Ramos (cell line): ENCODE data around the gene NMNAT2.

Source experiments
- in situ Hi-C: fragments of 300-500 bp; cut with MboI; formaldehyde crosslinking; loops from one replicate; pipeline ENCODE4 v1.14.3; 2022; ENCODE audit warnings: low sequenced_read_pairs; ENCODE audit not compliant: unreplicated experiment

Gene NMNAT2

DNA sequence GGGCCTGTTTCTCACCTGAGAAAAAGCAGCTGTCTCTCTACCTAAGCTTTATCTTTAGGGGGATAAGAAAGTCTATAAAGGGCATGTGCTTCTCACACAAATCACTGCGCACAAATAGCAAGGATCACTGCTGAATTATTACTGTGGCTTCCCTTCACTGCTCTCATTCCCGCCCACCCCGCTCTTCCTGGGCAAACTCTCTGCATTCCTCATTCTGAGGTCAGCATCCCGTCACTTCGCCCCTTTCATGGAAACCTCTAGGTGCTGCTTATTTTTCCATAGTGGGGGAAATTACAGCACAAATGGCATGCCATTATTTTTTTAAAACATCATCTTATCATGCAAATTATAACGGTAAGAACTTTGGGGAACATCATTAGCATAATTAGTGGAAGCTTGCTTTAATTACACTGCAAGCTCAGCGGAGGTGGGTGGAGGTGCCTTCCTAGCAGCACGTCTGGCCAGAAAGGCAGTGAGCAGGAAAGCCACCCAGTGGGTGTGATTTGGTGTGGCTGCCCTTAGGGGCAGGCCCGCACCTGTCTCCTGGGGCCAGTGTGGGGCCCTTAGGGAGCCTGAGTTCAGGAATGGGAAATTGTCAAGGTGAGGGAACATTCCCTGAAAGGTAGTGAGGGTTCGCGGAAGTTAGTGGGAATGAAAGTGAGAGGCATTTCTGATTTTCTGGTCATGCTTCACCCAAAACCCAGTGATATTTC is 126.2 kb downstream of the NMNAT2 start:
- in situ Hi-C loops, result loop anchor here (25.0 kb wide), 1 partner anchor 620 kb away; no protein-coding TSS in a partner anchor

GRCh38 chr1:183291216-183291762 is 126.9 kb downstream of the NMNAT2 start:
- in situ Hi-C loops, result loop anchor here (25.0 kb wide), 1 partner anchor 621 kb away; no protein-coding TSS in a partner anchor

DNA sequence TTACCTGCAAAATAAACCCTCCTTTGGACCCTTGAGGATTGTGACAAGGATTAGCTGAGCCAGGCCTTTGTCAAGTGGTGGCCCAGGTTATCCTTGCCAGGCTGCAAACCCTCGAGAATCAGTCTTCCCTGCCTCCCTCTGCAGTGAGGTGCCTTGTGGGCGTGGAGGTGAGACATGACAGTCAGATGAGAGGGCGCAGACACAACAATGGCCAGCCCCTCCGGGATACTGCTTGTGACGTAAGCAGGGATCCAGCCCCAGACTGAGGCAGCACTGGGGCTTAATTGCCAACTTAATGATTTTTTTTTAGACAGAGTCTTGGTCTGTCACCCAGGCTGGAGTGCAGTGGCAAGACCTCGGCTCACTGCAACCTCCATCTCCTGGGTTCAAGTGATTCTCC is 127.6 kb downstream of the NMNAT2 start:
- in situ Hi-C loops, result loop anchor here (25.0 kb wide), 1 partner anchor 622 kb away; no protein-coding TSS in a partner anchor

DNA sequence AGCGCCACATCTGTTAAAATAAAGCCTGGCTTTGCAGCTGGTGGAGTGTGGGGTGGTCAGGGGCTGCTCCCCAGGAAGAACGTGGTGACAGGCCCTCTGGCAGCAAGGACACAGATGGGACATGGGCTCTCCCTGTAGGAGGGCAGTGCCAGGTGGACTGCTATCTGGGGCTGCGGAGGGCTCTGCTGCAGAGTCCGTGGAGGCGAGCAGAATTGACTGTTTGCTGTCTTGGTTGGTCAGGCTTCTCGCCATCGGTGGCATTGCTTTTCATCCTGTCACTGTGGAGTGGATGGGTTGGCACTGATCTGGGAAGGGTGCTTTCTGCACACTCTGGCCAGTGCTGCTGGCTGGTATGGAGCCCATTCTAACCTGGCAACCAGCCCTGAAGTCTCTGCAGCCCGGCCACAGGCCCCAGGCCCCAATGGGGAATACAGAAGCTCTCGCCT is 129.1 kb downstream of the NMNAT2 start:
- in situ Hi-C loops, result loop anchor here (10.0 to 25.0 kb wide), 2 partner anchors 396 to 623 kb away; no protein-coding TSS in a partner anchor

- in situ Hi-C loops, result loop anchor here (10.0 to 25.0 kb wide), 2 partner anchors 396 to 624 kb away; no protein-coding TSS in a partner anchor
These were observed 129.6 kb downstream of the NMNAT2 start for GRCh38 chr1:183288583-183288982.

GRCh38 chr1:183287191-183287675 is 130.9 kb downstream of the NMNAT2 start:
- in situ Hi-C loops, result loop anchor here (10.0 to 25.0 kb wide), 2 partner anchors 398 to 625 kb away; no protein-coding TSS in a partner anchor

- in situ Hi-C loops, result loop anchor here (10.0 to 25.0 kb wide), 2 partner anchors 399 to 627 kb away; no protein-coding TSS in a partner anchor
These were observed 132.4 kb downstream of the NMNAT2 start for GRCh38 chr1:183285746-183286145.

- in situ Hi-C loops, result loop anchor here (10.0 to 25.0 kb wide), 2 partner anchors 400 to 627 kb away; no protein-coding TSS in a partner anchor
These were observed 132.9 kb downstream of the NMNAT2 start for GRCh38 chr1:183285256-183285655.

- in situ Hi-C loops, result loop anchor here (5.0 to 25.0 kb wide), 3 partner anchors 338 to 628 kb away; no protein-coding TSS in a partner anchor
These were observed 134.1 kb downstream of the NMNAT2 start for GRCh38 chr1:183284086-183284485.

DNA sequence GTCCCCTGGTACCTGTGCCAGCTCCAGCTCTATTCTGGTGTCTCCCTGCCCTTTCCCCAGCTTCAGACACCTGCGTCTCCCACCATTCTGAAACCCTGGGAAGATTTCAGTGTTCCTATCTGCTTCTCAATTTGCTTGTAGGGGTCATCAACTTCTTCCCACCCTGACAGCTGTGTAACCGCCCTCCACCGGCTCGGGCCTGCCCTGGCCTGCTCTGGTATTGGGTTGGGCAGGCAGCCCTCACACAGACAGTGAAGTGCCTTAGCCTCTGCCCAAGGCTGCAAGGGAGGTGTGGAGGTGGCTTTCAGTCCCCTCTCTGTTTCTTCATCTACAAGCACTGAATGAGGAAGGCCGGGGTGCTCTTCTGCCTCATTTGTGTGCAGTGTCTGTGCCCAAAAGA is 134.9 kb downstream of the NMNAT2 start:
- in situ Hi-C loops, result loop anchor here (5.0 to 25.0 kb wide), 3 partner anchors 339 to 629 kb away; no protein-coding TSS in a partner anchor

GRCh38 chr1:183282101-183282855 is 135.9 kb downstream of the NMNAT2 start:
- in situ Hi-C loops, result loop anchor here (5.0 to 25.0 kb wide), 3 partner anchors 340 to 630 kb away; no protein-coding TSS in a partner anchor

- in situ Hi-C loops, result loop anchor here (5.0 to 25.0 kb wide), 3 partner anchors 341 to 631 kb away; no protein-coding TSS in a partner anchor
These were observed 136.6 kb downstream of the NMNAT2 start for GRCh38 chr1:183281553-183282091.

GRCh38 chr1:183281039-183281438 is 137.1 kb downstream of the NMNAT2 start:
- in situ Hi-C loops, result loop anchor here (5.0 to 25.0 kb wide), 3 partner anchors 341 to 631 kb away; no protein-coding TSS in a partner anchor

DNA sequence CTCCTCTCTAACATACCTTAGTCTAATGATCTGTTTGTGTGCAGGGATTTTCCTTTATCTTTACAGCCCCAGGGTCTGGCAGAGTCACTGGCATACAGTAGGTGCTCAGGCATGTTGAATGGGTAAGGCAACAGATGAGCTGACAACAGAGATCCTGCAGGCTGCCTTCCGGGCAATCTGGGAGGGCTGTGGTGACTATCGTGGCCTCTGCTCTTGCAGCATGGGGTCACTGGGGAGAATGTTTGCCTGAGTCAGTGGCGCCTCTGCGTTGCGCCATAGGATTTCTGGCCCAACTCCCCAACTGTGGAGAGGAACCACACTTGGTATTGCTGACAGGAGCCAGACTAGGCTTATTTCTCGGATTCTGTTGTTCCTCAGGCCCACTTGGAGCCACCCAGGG is 138.3 kb downstream of the NMNAT2 start:
- in situ Hi-C loops, result loop anchor here (5.0 to 25.0 kb wide), 3 partner anchors 342 to 632 kb away; no protein-coding TSS in a partner anchor

DNA sequence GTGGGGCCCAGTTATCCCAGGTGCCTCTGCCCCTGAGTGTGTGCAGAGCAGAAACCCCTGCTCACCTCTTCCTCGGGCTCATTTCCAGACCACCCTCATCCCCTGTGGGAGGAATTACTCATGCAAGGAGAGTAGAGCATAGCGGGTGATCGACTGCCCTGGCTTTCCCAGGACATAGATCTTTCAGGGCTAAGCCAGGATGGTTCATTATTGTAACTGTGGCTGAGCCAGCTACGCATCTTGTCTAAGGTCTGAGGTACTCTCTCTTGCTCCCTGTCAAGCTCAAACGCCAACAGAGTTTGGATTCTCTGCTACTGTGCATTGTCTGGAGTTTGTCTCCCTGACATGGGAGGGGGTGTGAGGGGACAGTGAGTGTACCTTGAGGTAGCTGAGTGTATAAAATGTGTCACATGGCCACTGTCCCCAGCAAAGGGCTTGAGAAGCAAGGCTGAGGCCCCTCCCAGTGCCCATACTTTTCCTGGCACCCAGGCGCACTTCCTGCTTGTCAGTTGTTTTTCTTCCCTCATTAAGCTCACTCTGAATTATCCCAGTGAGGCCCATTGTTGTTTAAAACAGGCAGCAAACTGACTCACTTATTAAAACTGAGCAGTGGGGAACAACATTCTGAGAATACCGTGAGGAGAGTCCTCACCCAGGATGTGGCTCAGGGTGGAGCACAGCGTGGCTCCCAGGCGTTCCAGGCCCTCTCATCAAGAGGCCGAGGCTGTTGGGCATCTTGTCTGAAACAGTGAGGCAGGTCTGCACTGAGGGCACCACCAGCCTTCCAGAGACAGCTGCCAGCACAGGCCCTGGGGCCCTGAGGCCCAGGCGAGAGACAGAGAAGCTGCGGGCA is 139.2 kb downstream of the NMNAT2 start:
- in situ Hi-C loops, result loop anchor here (25.0 kb wide), 1 partner anchor 633 kb away; no protein-coding TSS in a partner anchor

GRCh38 chr1:183277821-183278738 is 140.1 kb downstream of the NMNAT2 start:
- in situ Hi-C loops, result loop anchor here (25.0 kb wide), 1 partner anchor 634 kb away; no protein-coding TSS in a partner anchor

DNA sequence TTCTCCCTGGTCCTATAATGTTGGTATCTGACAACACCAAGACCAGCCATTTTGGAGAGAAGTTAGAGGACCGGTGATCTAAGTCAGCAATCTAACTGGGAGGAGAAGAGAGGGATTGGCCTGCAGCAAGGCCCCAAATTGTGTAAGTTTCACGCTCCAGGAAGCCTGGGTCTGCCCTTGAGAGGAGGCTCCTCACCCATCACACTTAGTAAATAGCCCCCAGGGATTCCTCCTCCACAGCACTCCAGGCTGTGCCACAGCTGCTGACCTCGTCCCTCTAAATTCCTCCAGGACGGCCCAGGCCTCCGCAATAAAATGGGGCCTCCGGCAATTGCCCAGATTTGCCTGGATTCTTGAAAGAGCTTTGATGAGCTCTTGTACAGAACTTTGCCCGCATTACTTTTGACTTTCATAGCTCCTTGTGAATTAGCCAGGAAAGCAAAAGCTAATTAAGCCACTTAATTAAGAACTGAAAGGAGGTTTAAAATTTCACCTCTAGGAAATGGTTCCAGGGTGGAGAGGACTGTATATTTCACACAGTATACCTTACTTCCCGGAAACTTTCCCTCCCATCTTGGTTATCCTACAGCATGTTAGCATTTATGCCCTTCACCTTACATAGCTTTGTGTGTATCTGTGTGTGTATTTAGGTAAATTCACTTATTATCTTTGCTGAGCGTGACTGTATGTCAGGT is 141.6 kb downstream of the NMNAT2 start:
- in situ Hi-C loops, result loop anchor here (25.0 kb wide), 1 partner anchor 636 kb away; no protein-coding TSS in a partner anchor
